ENCODE measurements around the gene LONRF3.

DNA sequence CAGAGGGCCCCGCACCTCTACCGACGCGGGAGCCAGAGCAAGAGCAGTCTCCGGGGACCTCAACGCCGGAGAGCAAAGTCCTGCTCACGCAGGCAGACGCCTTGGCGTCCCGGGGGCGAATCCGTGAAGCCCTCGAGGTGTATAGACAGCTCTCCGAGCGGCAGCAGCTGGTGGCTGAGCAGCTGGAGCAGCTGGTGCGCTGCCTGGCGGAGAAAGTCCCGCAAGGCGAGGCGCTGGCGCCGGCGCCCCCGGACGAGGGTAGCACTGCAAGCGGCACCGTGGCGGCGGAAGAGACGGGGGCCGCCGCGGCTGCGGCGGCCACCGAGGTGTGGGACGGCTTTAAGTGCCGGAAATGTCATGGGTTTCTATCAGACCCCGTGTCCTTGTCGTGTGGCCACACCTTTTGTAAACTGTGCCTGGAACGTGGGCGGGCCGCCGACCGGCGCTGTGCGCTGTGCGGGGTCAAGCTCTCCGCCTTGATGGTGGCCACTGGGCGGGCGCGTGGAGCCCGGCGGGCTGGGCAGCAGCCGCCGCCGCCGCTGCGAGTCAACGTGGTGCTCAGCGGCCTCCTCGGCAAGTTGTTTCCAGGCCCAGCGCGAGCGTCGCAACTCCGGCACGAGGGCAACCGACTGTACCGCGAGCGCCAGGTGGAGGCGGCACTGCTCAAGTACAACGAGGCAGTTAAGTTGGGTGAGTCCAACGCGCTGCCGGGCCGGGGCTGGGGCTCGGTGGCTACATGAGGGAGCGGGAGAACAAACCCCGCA is 672 bp downstream of the LONRF3 start:
- TF ChIP-seq SIN3A (IDR thresholded peaks at IDR 0.05; ENCODE audit: borderline replicate concordance, insufficient read depth, low read depth, low read length) (0 out of 2 replicates have a peak, but pooled peaks have one; percentile 18), POLR2AphosphoS5 (IDR thresholded peaks at IDR 0.05; ENCODE audit: low read depth, low read length) (no peak; the same call in 1 of the 2 replicates), TCF7L2 (IDR thresholded peaks at IDR 0.05; ENCODE audit: low read depth, low read length) (no peak)
- TF ChIP-seq, protein P1, sequence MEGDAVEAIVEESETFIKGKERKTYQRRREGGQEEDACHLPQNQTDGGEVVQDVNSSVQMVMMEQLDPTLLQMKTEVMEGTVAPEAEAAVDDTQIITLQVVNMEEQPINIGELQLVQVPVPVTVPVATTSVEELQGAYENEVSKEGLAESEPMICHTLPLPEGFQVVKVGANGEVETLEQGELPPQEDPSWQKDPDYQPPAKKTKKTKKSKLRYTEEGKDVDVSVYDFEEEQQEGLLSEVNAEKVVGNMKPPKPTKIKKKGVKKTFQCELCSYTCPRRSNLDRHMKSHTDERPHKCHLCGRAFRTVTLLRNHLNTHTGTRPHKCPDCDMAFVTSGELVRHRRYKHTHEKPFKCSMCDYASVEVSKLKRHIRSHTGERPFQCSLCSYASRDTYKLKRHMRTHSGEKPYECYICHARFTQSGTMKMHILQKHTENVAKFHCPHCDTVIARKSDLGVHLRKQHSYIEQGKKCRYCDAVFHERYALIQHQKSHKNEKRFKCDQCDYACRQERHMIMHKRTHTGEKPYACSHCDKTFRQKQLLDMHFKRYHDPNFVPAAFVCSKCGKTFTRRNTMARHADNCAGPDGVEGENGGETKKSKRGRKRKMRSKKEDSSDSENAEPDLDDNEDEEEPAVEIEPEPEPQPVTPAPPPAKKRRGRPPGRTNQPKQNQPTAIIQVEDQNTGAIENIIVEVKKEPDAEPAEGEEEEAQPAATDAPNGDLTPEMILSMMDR (IDR thresholded peaks at IDR 0.05) = peak; percentile 24; the same call in 1 of the 2 replicates
- TF ChIP-seq, protein P2, sequence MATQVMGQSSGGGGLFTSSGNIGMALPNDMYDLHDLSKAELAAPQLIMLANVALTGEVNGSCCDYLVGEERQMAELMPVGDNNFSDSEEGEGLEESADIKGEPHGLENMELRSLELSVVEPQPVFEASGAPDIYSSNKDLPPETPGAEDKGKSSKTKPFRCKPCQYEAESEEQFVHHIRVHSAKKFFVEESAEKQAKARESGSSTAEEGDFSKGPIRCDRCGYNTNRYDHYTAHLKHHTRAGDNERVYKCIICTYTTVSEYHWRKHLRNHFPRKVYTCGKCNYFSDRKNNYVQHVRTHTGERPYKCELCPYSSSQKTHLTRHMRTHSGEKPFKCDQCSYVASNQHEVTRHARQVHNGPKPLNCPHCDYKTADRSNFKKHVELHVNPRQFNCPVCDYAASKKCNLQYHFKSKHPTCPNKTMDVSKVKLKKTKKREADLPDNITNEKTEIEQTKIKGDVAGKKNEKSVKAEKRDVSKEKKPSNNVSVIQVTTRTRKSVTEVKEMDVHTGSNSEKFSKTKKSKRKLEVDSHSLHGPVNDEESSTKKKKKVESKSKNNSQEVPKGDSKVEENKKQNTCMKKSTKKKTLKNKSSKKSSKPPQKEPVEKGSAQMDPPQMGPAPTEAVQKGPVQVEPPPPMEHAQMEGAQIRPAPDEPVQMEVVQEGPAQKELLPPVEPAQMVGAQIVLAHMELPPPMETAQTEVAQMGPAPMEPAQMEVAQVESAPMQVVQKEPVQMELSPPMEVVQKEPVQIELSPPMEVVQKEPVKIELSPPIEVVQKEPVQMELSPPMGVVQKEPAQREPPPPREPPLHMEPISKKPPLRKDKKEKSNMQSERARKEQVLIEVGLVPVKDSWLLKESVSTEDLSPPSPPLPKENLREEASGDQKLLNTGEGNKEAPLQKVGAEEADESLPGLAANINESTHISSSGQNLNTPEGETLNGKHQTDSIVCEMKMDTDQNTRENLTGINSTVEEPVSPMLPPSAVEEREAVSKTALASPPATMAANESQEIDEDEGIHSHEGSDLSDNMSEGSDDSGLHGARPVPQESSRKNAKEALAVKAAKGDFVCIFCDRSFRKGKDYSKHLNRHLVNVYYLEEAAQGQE (IDR thresholded peaks at IDR 0.05; ENCODE audit: insufficient read depth in 1 of 2, low read depth in 2 of 2, low read length in 1 of 2) = no peak
